Osteocyte (in vitro differentiated cells): ENCODE data around the gene CTNNA2. TPM values are rescaled to one million over a fixed set of nuclear protein-coding genes. Genes with fewer than 3 reads are reported as not detected.

ENCODE experiments used
- DNase-seq: peaks from one replicate; pipeline ENCODE4 v3.0.0; 2021; ENCODE audit warnings: mixed read lengths; ENCODE audit not compliant: unreplicated experiment; ENCODE audit errors: extremely low spot score
- H3K27ac Mint-ChIP-seq: one replicate; pipeline ENCODE4 v1.8.0; 2021; ENCODE audit warnings: mild to moderate bottlenecking, mixed read lengths; ENCODE audit not compliant: unreplicated experiment
- H3K27me3 Mint-ChIP-seq: one replicate; pipeline ENCODE4 v1.8.0; 2021; ENCODE audit warnings: mixed read lengths; ENCODE audit not compliant: unreplicated experiment
- H3K36me3 Mint-ChIP-seq: one replicate; pipeline ENCODE4 v1.8.0; 2021; ENCODE audit warnings: mixed read lengths; ENCODE audit not compliant: unreplicated experiment
- H3K4me1 Mint-ChIP-seq: one replicate; pipeline ENCODE4 v1.8.0; 2021; ENCODE audit warnings: mixed read lengths; ENCODE audit not compliant: unreplicated experiment
- H3K4me3 Mint-ChIP-seq: one replicate; pipeline ENCODE4 v1.8.0; 2021; ENCODE audit warnings: mild to moderate bottlenecking, moderate library complexity, mixed read lengths; ENCODE audit not compliant: unreplicated experiment
- H3K9me3 Mint-ChIP-seq: one replicate; pipeline ENCODE4 v1.8.0; 2021; ENCODE audit warnings: mixed read lengths; ENCODE audit not compliant: unreplicated experiment
- total RNA-seq: library from RNA; stranded (reverse); gene quantifications from 2 replicates; pipeline ENCODE4 v1.2.1, GENCODE V29; 2021
- TF ChIP-seq, protein P1 (sequence below): fragments of 200-600 bp; sonication (generic); IDR thresholded peaks from 2 replicates; pipeline ENCODE4 v1.5.0; 2021; ENCODE audit warnings: antibody characterized with exemption, mild to moderate bottlenecking, moderate library complexity

Gene CTNNA2
- total RNA-seq, 1 donor from 2014 or later, result not detected

DNA sequence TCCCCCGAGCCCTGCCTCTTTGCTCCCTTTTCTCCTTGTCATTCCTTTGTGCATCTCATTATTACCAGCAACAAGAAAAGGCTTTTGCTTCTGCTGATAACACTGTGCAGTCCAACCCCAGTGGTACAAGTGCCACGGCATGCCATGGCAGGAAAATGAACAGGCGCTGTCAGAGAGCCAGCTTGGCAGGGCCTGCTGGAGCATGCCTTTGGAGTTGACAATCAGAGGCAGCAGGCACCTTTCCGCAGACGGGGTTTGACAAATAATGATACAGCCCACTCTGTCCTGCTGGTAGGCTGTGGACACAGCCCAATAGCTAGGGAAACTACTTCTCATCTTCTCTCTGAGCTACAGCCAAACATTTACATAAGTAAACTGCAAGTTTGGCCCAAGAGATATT lies 1035.6 kb downstream of the CTNNA2 start:
- Mint-ChIP-seq H3K9me3 (peaks cover 13% of the 10 kb centered on the region), H3K4me3 (no peak overlapping the region), H3K4me1 (no peaks in the 10 kb centered on the region), H3K36me3 (no peaks in the 10 kb centered on the region), H3K27me3 (no peaks in the 10 kb centered on the region), H3K27ac (no peak overlapping the region)
- TF ChIP-seq, protein P1, sequence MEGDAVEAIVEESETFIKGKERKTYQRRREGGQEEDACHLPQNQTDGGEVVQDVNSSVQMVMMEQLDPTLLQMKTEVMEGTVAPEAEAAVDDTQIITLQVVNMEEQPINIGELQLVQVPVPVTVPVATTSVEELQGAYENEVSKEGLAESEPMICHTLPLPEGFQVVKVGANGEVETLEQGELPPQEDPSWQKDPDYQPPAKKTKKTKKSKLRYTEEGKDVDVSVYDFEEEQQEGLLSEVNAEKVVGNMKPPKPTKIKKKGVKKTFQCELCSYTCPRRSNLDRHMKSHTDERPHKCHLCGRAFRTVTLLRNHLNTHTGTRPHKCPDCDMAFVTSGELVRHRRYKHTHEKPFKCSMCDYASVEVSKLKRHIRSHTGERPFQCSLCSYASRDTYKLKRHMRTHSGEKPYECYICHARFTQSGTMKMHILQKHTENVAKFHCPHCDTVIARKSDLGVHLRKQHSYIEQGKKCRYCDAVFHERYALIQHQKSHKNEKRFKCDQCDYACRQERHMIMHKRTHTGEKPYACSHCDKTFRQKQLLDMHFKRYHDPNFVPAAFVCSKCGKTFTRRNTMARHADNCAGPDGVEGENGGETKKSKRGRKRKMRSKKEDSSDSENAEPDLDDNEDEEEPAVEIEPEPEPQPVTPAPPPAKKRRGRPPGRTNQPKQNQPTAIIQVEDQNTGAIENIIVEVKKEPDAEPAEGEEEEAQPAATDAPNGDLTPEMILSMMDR, result no peak
- no peak for DNase-seq

GRCh38 chr2:80549901-80550300 lies 1037.0 kb downstream of the CTNNA2 start:
- Mint-ChIP-seq H3K4me1 (no peaks in the 10 kb centered on the region), H3K4me3 (no peak overlapping the region), H3K27ac (no peak overlapping the region), H3K9me3 (peaks cover 13% of the 10 kb centered on the region), H3K36me3 (no peaks in the 10 kb centered on the region), H3K27me3 (no peaks in the 10 kb centered on the region)
- TF ChIP-seq, protein P1, result no peak
- no peak for DNase-seq

GRCh38 chr2:80560326-80560725 lies 1047.5 kb downstream of the CTNNA2 start:
- Mint-ChIP-seq H3K27ac (no peak overlapping the region), H3K36me3 (no peaks in the 10 kb centered on the region), H3K4me1 (no peaks in the 10 kb centered on the region), H3K4me3 (no peak overlapping the region), H3K9me3 (peaks cover 13% of the 10 kb centered on the region), H3K27me3 (no peaks in the 10 kb centered on the region)
- no peak for DNase-seq
- TF ChIP-seq, protein P1, result no peak

DNA sequence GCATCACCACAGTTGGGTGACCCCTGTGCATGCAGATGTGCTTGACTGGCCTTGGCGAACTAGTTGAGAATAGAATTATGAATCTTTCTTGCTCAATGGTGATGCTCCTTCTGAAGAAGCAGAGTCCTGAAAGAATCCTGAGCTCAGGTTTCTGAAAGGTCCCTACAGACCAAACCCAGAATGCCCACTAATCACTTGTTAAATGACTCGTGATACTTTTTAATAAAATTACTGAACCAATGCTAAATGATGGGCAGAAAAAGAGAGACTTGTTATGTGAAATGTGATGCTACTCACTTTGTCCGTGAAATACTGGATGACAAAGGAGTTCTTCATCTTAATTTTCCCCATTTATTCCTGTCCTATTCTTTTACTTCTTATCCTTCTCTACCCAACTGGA lies 1055.2 kb downstream of the CTNNA2 start:
- peaks cover 16% of the 10 kb centered on the region for H3K9me3 Mint-ChIP-seq
- H3K4me1 Mint-ChIP-seq, result no peaks in the 10 kb centered on the region
- DNase-seq, result no peak
- no peaks in the 10 kb centered on the region for H3K27me3 Mint-ChIP-seq
- TF ChIP-seq, protein P1, result no peak
- no peaks in the 10 kb centered on the region for H3K36me3 Mint-ChIP-seq
- no peak overlapping the region for H3K27ac Mint-ChIP-seq
- H3K4me3 Mint-ChIP-seq, result no peak overlapping the region

DNA sequence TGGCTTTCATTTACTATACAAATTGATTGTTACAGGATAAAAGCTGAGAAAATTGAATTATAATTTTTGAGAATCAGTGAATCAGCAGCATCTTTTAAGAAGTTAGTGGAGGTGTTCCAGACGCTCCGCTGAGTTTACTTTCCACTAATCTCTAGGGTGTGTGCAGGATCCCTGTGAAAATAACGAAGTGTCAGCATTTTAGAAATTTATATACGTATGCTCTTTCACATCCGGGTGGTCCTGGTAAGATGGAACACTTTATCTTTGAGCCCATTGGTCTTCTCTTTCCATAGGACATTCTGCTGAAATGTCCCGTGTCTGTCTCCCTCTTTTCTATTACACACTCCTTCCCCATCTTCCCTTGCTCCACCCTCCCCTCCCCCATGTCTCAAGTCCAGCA lies 1060.3 kb downstream of the CTNNA2 start:
- H3K4me1 Mint-ChIP-seq, result no peaks in the 10 kb centered on the region
- no peaks in the 10 kb centered on the region for H3K27me3 Mint-ChIP-seq
- TF ChIP-seq, protein P1, result no peak
- peaks cover 17% of the 10 kb centered on the region for H3K9me3 Mint-ChIP-seq
- H3K27ac Mint-ChIP-seq, result no peak overlapping the region
- H3K4me3 Mint-ChIP-seq, result no peak overlapping the region
- DNase-seq, result no peak
- no peaks in the 10 kb centered on the region for H3K36me3 Mint-ChIP-seq
